Measurements from ENCODE around the gene PLA2G4F.

Gene PLA2G4F

DNA sequence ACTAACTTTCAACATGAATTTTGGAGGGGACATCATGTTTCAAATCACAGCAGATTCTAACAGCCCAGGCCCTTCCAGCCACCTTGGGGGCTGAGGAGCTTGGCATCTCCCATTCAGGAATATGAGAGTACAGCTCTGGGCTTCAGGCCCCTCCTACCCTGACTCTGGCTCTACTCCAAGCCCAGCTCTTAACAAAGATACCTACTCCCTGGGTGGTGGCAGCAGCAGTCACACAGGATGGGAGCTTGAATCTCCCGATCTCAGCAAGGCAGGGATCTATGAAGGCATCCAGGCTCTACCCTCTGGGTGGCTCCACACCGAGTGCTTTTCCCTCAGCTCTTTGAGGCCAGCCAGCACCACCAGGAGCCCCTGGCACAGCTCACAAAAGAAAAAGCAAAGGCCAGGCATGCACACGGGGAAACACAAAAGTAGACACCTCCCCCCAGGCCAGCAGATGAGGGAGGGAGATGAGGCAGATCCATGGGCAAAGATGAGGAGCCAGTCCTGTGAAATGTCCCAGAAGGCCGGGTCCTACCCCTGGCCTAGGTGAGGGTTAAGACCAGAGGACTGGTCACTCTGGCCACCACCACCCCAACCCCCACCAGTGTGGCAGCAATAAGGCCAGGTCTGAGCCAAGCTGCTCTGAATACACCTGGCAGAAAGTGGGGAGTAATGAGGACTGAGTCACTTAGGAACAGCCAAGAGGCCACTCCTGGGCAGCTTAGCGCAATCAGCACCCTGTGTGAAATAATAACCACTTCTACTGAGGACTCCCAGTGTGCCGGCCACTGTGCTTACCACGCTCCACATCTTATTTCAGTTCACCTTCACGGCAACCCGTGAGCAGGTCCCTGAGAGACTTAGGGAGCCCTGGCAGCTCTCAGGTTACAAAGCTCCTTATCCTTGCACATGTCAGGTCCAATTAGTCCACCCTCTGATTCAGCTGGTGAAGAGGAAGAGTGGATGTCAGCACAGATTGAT is 24.3 kb downstream of the PLA2G4F start:
- no peak for DNase-seq (ENCODE audit: low read depth)

DNA sequence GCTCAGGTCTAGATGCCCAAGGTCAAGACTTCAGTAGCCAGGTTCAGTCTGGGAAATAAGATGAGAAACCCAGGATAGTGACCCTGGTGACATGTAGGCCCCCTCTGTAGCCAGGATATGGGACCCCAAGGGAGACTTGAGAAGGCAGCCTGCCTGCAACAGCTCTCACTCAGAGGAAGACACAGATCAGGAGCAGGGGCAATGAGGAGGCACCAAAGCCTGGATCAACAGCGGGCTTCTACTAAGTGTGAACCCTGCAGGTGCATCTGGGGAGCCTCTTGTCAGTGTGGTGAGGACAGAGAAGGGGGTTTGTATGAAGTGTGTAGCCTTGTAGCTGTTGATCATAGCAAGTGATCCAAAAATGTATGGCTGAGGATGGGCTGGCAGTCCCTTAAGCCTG is 25.4 kb downstream of the PLA2G4F start:
- DNase-seq (ENCODE audit: low read depth) = no peak

DNA sequence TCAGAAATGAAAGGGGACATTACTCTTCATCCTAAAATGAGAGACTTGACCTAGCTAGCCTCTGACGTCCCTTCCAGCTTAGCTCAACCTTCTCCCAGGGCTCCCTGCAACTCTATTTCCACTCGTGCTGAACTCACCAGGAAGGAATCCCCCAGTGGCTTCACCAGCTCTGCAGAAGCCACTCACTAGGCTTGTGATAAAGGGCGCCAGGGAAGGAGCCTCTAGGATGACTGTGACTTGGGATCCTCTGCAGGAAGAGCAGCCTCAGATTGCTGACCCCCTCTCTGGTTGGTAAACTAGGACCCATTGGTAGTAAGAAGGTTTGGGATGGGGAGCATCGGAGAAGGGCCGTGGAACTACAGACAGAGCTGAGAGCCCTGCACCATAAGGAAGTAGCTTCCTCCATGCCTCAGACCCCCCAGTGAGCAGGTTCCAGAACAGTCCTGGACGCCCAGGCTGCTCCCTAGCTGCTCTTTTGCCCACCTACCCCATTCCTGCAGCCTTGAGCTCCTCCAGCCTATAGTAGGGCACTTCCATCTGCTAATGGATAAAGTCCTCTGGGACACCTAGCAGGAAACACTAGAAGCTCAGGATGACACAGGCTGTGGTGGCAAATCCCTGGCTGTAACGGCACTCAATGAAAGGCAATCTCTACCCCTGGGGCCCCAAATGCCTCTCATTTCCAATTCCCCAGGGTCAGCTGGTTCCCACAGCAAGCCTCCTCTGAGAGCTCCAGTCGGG is 26.0 kb downstream of the PLA2G4F start:
- no peak for DNase-seq (ENCODE audit: low read depth)

DNA sequence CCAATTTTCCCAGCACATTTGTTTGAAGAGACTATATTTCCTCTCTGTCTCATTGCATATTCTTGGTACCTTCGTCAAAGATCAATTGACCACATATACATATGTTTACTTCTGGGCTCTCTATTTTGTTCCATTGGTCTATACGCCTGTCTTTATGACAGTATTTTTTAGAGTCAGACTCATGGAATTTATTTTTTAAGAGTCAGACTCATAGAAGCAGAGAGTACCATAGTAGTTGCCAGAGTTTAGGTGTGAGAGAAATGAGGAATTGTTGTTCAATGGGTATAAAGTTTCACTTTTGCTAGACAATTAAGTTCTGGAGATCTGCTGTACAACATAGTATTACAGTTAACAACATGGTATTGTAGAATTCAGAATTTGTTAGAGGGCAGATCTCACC is 27.1 kb downstream of the PLA2G4F start:
- DNase-seq (ENCODE audit: low read depth) = no peak

DNA sequence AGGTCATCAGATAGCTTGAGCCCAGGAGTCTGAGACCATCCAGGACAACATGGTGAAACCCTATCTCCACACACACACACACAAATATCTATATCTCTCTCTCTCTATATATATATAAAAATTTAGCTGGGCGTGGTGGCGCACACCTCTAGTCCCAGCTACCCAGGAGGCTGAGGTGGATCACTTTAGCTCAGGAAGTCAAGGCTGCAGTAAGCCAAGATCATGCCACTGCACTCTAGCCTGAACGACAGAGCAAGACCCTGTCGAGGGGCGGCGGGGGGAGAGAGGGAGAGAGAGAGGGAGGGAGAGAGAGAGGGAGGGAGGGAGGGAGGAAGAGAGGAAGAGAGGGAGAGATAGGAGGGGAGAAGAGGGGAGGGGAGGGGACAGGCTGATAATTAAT is 28.0 kb downstream of the PLA2G4F start:
- no peak for DNase-seq (ENCODE audit: low read depth)

DNA sequence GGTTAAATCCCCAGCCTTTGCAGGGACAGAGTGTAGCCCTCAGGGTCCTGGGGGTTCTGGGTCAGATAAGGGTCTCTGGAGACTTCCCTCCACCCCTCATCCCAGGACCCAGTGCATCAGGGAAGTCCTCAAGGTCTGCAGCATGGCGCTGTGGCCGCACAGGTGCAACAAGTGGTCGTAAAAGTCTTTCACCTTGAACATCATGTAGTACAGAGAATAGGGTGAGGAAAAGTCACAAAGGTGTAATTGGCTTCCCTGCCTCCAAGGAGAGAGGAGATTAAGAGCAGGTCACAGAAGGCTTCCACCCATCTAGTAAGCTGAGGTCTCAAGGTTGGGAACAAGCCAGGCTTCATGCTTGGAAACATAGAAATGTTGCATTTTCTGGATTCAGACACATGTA is 32.9 kb downstream of the PLA2G4F start:
- no peak for DNase-seq (ENCODE audit: low read depth)

DNA sequence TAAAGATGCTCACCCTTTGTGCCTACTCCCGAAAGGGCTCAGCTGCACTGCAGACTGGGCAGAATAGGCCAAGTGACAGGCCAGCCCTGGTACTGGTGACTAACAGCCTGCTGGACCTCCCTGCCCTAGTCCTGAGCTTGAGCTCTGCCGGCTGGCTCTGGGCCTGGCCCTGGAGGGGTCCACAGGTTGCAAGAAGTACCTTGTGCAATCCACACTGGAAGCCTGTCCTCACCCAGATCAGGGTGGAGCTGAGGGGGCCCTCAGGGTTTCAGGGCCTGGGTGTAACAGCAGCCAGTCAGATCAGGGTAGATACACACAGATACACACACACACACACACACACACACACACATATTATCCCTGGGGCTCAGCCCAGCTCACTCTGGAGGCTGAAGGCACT is 34.8 kb downstream of the PLA2G4F start:
- DNase-seq (ENCODE audit: low read depth) = peak; percentile 48

DNA sequence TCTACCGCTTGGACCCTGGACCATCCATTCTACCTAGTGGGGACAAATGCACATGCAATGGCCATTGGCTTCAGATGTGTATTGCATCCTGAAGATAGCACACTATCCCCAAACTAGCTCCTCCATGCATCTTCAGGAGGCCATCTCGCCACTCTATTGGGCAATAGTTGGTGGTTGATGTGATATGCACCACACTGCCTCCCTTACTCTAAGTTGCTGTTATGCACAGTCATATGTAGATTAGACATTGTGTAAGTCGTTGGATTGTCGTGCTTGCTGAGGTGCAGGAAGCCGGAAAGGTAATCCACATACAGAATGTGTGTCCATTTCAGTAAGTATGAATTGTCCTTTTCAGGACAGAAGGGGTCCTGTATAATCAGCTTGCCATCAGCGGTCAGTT is 35.4 kb downstream of the PLA2G4F start:
- DNase-seq (ENCODE audit: low read depth) = peak; percentile 70

DNA sequence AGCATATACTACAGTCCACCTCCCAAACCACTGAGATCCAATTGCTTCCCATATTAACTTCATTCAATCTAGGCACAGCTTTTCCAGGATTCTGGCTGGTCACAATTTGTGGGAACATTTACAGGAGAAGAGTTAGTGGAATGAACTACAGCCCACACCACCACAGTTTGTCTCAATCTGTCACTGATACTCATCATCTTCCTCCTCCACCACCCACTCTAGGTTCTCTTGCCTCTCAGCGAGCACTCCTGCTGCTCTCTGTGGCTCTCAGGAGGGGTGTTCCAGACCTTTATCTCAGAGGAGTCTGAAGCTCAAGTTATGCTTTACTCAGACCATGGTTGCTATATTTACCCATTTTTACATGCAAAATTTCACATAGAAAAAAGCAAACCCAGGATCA is 36.2 kb downstream of the PLA2G4F start:
- no peak for DNase-seq (ENCODE audit: low read depth)

DNA sequence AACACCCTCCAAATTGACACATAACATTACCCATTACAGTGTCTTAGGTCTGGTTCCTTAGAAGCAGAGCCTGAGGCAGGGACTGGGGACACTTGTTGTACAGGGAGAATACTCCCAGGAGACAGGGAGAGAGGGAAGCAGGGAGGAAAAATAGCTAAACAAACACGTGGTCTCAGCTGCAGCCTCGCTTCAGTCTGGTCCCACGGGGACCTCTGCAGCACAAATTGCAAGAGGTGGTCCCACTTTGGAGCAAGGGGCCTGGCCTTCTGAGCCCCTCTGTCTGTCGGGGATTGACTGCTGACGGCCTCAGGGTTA is 37.0 kb downstream of the PLA2G4F start:
- no peak for DNase-seq (ENCODE audit: low read depth)

DNA sequence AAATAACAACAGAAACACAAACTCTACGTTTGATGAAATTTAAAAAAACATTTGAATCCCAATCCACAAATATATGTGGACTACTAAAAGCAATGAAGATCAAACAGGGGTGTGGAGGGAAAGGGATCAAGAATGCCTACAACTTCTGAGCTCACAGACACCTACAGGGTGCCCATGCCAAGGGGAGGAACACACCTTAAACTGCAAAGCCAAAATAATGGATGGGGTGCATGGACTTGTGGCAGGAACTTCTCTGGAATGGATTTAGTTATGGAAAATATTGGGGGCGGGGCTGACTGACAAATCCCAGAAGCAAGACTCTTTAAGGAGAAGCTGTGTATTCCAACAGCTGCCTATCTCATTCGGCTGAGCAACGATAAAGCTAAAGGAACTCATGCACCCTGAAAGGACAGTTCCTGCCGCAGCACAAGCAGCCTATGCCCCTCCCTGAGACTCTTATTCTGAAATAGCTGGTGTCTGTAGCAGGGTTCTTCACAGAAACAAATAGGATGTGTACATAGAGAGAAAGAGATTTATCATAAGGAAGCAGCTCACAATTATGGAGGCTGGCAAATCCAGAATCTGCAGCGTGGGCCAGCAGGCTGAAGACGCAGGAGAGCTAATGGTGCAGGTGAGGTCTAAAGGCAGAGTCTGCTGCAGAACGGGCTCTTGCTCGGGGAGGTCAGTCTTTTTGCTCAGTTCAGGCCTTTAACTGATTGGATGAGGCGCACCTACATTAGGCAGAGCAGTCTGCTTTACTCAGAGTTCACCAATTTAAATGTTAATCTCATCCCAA is 37.6 kb downstream of the PLA2G4F start:
- peak; percentile 46 for DNase-seq (ENCODE audit: low read depth)

DNA sequence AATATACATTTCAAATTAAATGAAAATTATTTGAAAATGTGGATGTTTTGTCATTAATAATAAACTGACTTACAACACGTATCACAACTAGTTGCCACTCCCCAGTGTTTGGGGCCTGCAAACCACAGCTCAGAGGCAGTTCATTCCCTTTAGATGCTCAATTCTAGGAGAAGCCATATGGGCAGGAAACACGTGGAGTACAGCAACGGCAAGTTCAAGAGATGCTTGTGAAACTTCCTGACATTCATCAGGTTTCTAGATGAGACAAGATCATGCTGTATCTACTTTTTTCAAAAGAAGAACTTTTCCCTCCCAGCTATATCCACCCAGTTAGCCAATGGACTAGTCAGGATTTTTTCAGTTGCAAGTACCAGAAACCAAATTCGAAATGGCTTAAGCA is 44.5 kb downstream of the PLA2G4F start:
- peak; percentile 9 for DNase-seq (ENCODE audit: low read depth)

DNA sequence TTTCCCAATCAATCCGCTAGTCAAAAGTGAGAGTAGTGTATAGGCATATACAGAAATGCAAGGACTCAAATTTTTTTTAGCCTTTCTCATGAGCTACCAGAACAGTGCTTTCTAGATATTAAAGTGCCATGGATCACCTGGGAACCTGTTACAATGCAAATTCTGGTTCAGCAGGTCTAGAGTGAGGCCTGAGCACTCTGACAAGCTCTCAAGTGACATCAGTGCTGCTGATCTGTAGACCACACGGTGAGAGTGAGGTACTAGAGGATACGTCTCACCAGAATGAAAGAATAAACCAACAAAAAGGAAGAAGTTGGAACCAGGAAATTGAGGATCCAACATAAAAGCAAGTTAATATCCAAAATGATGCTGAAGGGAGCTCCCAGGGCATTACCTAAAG is 46.1 kb downstream of the PLA2G4F start:
- no peak for DNase-seq (ENCODE audit: low read depth)

DNA sequence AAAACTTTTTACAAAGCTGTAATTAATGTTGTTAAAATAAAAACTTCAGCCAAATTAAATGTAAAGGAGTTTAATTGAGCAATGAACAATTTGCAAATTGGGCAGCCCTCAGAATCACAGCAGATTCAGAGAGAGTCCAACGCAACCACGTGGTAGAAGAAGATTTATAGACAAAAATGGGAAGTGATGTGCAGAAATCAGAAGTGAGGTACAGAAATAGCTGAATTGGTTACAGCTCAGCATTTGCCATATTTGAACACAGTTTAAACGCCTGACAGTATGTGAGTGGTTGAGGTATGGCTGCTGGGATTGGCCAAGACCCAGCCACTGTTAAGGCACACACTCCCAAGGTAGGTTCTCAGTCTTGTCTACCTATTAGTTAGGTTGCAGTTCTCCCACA is 47.6 kb downstream of the PLA2G4F start:
- DNase-seq (ENCODE audit: low read depth) = no peak

DNA sequence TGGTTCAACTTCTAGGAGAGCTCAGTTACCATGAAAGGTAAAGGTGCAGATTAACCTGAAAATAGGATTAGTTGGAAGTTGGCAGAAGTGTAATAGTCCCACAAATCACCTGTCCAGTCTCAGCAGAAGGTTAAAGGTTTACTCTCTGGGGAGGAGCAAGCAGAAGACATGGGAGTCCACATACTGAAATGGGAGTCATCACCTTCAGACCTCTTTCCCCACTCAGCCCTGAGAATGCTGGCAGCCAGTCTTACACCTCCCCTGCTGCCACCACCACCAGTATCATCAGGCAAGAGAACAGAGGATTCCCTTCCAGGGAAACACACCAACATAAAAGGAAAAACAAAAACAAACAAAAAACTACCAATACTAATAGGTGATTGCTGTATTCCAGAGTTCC is 48.2 kb downstream of the PLA2G4F start:
- peak; percentile 62 for DNase-seq (ENCODE audit: low read depth)

DNA sequence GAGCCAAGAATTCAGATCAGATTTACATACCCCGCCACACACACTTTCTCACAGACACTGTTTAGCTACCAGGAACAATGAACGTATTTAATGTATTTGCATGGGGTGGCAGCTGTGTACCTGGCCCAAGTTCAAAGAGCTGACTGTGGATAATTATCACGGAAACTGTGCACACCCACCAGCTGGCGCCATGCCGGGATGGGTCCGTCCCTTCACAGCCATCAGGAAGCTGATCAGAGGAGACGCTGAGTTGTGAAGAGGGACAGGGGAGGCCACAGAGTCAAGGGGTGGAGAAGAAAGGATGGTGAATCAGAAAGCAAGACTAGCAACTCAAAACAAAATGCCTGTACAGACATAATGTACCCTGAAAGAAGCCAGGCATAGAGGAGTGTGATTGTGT is 49.0 kb downstream of the PLA2G4F start:
- no peak for DNase-seq (ENCODE audit: low read depth)

DNA sequence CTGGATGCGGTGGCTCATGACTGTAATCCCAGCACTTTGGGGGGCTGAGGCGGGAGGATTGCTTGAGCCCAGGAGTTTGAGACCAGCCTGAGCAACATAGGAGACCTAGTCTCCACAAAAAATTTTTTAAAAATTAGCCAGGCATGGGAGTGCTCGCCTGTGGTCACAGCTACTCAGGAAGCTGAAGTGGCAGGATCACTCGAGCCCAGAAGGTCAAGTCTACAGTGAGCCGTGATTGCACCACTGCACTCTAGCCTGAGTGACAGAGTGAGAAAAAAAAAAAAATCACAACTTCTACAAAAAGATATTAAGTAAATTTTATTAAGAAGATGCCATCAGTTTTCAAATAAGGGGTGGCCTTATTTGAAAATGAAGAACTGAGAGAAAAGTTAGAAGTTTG is 50.1 kb downstream of the PLA2G4F start:
- no peak for DNase-seq (ENCODE audit: low read depth)

DNA sequence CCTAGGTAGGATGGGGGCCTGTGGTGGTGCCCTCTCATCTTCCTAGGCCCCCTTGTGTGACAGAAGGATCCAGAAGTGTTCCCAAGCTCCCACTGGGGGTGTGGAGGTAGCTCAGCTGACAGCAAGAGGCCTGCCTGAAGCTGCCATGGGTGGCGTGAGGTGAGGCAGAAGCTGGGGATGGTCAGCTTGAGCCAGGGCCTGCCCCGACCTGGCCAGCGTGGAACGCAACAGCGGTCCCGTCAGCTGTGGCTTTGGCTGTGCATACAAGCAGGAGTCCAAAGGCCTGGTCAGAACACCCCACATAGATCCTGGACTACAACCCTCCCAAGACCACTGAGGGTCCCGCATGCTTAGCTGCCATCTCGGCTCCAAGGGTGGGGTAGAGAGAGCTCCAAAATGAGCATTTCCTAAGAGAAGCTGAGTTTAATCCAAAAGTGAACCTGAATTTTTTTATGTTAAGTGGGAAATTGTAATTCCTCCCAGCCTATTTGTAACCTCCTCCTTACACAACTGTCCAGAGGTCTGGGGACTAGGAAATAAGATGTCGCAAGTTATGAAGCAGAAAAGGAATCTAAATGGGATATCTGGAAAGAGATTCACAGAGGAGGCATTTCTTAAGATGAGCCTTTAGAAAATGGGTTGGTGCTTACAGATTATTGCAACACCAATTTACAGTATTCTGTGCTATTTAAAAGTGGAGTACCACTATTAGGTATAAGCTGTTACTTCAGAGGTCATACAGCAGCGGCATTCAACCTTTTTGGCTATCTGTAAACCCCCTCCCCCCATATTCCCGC is 52.1 kb downstream of the PLA2G4F start:
- DNase-seq (ENCODE audit: low read depth) = peak; percentile 68

DNA sequence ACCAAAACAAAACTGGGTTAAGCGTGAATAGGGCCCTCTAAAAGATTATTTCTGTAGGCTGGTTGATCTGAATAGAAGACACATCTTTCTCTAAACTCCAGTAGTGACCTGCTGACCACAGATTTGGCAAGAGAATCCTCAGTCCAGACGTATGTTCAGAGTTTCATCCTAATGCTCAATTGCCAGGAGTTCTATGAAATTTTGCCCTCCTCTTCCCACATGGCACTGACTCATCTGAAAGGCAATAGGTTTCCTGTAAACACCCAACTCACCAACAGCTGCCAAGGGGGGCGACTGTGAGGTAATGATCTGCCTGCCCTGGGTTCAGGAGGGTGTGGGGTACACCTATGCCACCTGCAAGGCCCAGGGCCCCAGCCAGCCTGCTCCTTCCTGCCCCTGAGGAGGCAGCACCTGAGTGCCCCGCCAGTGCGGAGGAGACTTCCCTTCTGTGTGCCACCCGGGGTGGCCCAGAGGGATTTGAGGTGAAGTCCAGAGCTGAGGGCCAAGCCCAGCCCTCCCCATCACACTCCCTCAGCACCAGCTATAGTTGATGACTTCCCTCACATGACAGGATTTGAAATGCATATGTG is 53.7 kb downstream of the PLA2G4F start:
- DNase-seq (ENCODE audit: low read depth) = peak; percentile 69

DNA sequence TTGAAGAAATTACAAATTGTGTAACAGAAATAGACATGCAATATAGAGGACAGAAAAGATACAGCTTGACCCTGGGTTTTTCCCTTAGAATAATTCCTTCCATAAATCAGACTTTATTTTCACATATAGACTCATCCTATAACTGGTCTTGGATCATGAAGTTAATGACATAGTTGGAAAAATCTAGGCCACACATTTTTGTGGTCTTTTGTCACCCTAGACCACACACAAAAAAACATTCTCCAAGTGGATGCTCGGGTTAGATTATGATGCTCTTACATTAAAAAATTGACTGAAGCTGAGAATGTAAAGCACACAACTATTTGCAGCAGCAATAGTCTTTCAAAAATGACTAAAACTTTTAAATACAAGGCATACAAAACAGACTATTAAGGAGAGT is 54.6 kb downstream of the PLA2G4F start:
- peak; percentile 18 for DNase-seq (ENCODE audit: low read depth)

DNA sequence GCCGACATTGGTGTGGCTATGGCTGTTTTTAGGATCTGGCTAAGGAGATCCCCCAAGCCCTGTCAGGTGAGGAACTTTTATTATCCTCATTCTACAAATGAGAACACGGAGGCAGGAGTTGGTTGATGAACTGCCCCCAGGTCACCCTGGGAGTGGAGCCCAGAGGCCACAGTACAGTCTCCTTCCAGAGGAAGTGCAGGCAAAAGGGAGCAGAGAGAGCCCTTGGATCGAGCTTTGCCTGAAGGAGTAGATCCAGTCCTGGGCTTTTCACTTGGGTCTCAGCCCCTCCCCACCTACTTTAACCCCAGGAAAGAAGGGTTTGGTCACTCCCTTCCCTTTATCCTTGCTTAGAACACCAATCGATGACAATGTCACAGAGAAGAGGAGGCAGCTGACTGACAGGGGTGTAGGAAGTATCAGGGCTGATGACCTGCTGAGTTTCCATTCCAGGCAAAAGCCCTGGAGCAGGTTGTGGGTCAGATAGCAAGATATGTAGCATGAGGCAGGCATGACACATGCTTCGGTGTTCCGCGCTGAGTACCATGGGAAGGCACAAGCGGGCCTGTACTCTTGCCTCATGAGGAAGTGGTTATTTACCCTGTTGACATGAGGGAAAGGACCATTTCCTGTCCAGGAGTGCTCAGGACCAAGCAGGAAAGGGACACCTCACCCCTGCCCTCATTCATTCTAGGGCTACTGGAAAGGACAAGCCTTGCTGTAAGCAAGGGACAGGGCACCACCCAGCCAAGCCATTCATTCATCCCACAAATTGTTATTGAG is 56.2 kb downstream of the PLA2G4F start:
- peak; percentile 46 for DNase-seq (ENCODE audit: low read depth)

Measured in amniotic epithelial cell (primary cell).